Cardiac muscle cell (in vitro differentiated cells and primary cell): ENCODE data around the gene SMAD6. TPM values are rescaled to one million over a fixed set of nuclear protein-coding genes. Genes with fewer than 3 reads are reported as not detected.

Source experiments
- DNase-seq, 2 donors: peaks; one replicate each; pipeline versions ENCODE4 v3.0.0 to v3.0.0-alpha.2; 2010 to 2017; ENCODE audit warnings: low read depth in 1 of 2, low spot score in 1 of 2
- H3K27ac ChIP-seq: fragments of 200-600 bp; sonication (generic); 2 replicates; pipeline ENCODE4 v1.5.1; 2016
- H3K27me3 ChIP-seq: fragments of 200-600 bp; sonication (generic); 2 replicates; pipeline ENCODE4 v1.6.0; 2016; ENCODE audit warnings: control low read depth
- H3K36me3 ChIP-seq: fragments of 200-600 bp; sonication (generic); 2 replicates; pipeline ENCODE4 v1.5.1; 2016; ENCODE audit warnings: control low read depth
- H3K4me1 ChIP-seq: fragments of 200-600 bp; sonication (generic); 2 replicates; pipeline ENCODE4 v1.8.1; 2017; ENCODE audit warnings: low read depth, mild to moderate bottlenecking, mixed run types
- H3K4me3 ChIP-seq: fragments of 200-600 bp; sonication (generic); 2 replicates; pipeline ENCODE4 v1.5.1; 2016; ENCODE audit warnings: mild to moderate bottlenecking
- H3K9me3 ChIP-seq: fragments of 200-600 bp; sonication (generic); 2 replicates; pipeline ENCODE4 v1.5.1; 2017; ENCODE audit warnings: low read depth, mild to moderate bottlenecking, control low read depth
- CTCF ChIP-seq: IDR thresholded peaks from 2 replicates; pipeline ENCODE4 v1.5.1; 2012; ENCODE audit warnings: low read depth, mild to moderate bottlenecking, low read length
- polyA plus RNA-seq: library from polyadenylated mRNA; unstranded; fragments of >200 nt; fragmentation: Nextera tagmentation; extraction: Ambion mirVana; gene quantifications from 2 replicates; pipeline ENCODE4 v1.2.1, GENCODE V29; 2016
- total RNA-seq: library from RNA; depleted of rRNA; stranded (reverse); fragments of >200 nt; gene quantifications from 2 replicates; pipeline ENCODE4 v1.2.3, GENCODE V29; 2016

Gene SMAD6
- total and polyA plus RNA-seq, 2 experiments from 2014 or later = 106 to 274 TPM

GRCh38 chr15:66822114-66822513, 120.1 kb downstream of the SMAD6 start:
- DNase-seq = no peak
- Histone ChIP-seq H3K9me3 (no peaks in the 10 kb centered on the region), H3K4me3 (no peak overlapping the region), H3K27me3 (no peaks in the 10 kb centered on the region), H3K27ac (no peak overlapping the region), H3K4me1 (peaks cover 8% of the 10 kb centered on the region), H3K36me3 (no peaks in the 10 kb centered on the region)
- no peak for TF ChIP-seq CTCF

GRCh38 chr15:66822576-66822975, 120.5 kb downstream of the SMAD6 start:
- no peak for TF ChIP-seq CTCF
- Histone ChIP-seq H3K9me3 (no peaks in the 10 kb centered on the region), H3K27me3 (no peaks in the 10 kb centered on the region), H3K36me3 (no peaks in the 10 kb centered on the region), H3K27ac (no peak overlapping the region), H3K4me3 (no peak overlapping the region), H3K4me1 (peaks cover 8% of the 10 kb centered on the region)
- DNase-seq = no peak

- Histone ChIP-seq H3K9me3 (no peaks in the 10 kb centered on the region), H3K4me3 (no peak overlapping the region), H3K36me3 (no peaks in the 10 kb centered on the region), H3K27me3 (no peaks in the 10 kb centered on the region), H3K4me1 (peaks cover 16% of the 10 kb centered on the region), H3K27ac (no peak overlapping the region)
- no peak for TF ChIP-seq CTCF
- no peak for DNase-seq
These were observed 121.6 kb downstream of the SMAD6 start for GRCh38 chr15:66823601-66824000.

- no peaks in the 10 kb centered on the region for H3K27me3 ChIP-seq
- no peak overlapping the region for H3K27ac ChIP-seq
- H3K4me3 ChIP-seq = no peak overlapping the region
- TF ChIP-seq CTCF = no peak
- no peaks in the 10 kb centered on the region for H3K36me3 ChIP-seq
- H3K4me1 ChIP-seq = peaks cover 18% of the 10 kb centered on the region
- no peak for DNase-seq
- H3K9me3 ChIP-seq = no peaks in the 10 kb centered on the region
These were observed 122.4 kb downstream of the SMAD6 start for GRCh38 chr15:66824424-66824823.

- Histone ChIP-seq H3K9me3 (no peaks in the 10 kb centered on the region), H3K4me1 (peaks cover 25% of the 10 kb centered on the region), H3K27me3 (no peaks in the 10 kb centered on the region), H3K36me3 (no peaks in the 10 kb centered on the region), H3K4me3 (no peak overlapping the region), H3K27ac (no peak overlapping the region)
- DNase-seq = no peak
- no peak for TF ChIP-seq CTCF
These were observed 123.1 kb downstream of the SMAD6 start for GRCh38 chr15:66825139-66825538.

GRCh38 chr15:66825731-66826130, 123.7 kb downstream of the SMAD6 start:
- DNase-seq = no peak
- no peaks in the 10 kb centered on the region for H3K9me3 ChIP-seq
- H3K36me3 ChIP-seq = no peaks in the 10 kb centered on the region
- no peak overlapping the region for H3K4me3 ChIP-seq
- H3K4me1 ChIP-seq = peaks cover 31% of the 10 kb centered on the region
- H3K27ac ChIP-seq = no peak overlapping the region
- TF ChIP-seq CTCF = no peak
- H3K27me3 ChIP-seq = no peaks in the 10 kb centered on the region
